ENCODE data around the gene GNAZ. TPM values are rescaled to one million over a fixed set of nuclear protein-coding genes. Genes with fewer than 3 reads are reported as not detected.

GNAZ gene
- total RNA-seq, 1 experiment from 2014 or later: 0.82 TPM

DNA sequence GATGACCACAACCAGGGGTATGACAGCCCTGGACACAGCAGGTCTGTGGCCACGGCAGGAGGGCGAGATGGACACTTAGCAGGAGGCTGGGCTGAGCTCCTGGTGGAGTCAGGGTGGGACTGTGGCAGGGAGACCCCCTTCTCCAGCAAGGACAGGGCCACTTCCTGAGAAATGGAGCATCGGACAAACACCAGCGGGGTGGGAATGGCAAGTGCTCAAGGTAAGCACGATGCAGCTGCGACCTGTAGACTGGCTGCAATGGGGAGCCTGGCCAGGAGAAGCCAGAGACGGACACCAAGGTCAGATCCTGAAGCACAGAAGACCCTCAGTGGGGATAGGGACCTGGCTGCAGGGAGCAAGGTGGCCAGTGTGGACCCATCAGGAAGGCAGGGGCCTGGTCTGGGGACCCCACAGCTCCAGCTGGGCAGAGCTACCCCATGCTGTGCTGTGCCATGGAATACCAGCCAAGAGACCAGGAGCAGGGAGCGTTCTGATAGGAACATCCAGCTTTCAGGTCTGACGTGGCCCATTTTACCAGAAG lies 42.2 kb downstream of the GNAZ start:
- H3K4me3 Mint-ChIP-seq (ENCODE audit: unreplicated experiment): no peak overlapping the region
- no peaks in the 10 kb centered on the region for H3K36me3 Mint-ChIP-seq (ENCODE audit: insufficient read depth, unreplicated experiment)
- H3K4me1 Mint-ChIP-seq (ENCODE audit: insufficient read depth, unreplicated experiment): no peaks in the 10 kb centered on the region
- CTCF ChIA-PET: interaction anchor here (0.6 to 1.6 kb wide), 2 partner anchors 154 to 325 kb away, joined by 3 to 8 read pairs; no protein-coding TSS in a partner anchor
- TF ChIP-seq, protein P1, sequence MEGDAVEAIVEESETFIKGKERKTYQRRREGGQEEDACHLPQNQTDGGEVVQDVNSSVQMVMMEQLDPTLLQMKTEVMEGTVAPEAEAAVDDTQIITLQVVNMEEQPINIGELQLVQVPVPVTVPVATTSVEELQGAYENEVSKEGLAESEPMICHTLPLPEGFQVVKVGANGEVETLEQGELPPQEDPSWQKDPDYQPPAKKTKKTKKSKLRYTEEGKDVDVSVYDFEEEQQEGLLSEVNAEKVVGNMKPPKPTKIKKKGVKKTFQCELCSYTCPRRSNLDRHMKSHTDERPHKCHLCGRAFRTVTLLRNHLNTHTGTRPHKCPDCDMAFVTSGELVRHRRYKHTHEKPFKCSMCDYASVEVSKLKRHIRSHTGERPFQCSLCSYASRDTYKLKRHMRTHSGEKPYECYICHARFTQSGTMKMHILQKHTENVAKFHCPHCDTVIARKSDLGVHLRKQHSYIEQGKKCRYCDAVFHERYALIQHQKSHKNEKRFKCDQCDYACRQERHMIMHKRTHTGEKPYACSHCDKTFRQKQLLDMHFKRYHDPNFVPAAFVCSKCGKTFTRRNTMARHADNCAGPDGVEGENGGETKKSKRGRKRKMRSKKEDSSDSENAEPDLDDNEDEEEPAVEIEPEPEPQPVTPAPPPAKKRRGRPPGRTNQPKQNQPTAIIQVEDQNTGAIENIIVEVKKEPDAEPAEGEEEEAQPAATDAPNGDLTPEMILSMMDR (IDR thresholded peaks at IDR 0.05; ENCODE audit: unreplicated experiment): no peak
- DNase-seq (ENCODE audit: unreplicated experiment): no peak
- no peaks in the 10 kb centered on the region for H3K27me3 Mint-ChIP-seq (ENCODE audit: insufficient read depth, unreplicated experiment)
- H3K27ac Mint-ChIP-seq (ENCODE audit: low read depth, unreplicated experiment): no peak overlapping the region
- BruUV-seq (replicated peaks): no TSS peak
- H3K9me3 Mint-ChIP-seq (ENCODE audit: unreplicated experiment): no peaks in the 10 kb centered on the region
- intact Hi-C loops (cut with micrococcal nuclease): no loop called here
- POLR2A ChIA-PET: interaction anchor here (0.6 kb wide), 1 partner anchor 493 kb away, joined by 3 read pairs; no protein-coding TSS in a partner anchor

GRCh38 chr22:23113067-23113846 lies 42.9 kb downstream of the GNAZ start:
- H3K9me3 Mint-ChIP-seq (ENCODE audit: unreplicated experiment): no peaks in the 10 kb centered on the region
- H3K27me3 Mint-ChIP-seq (ENCODE audit: insufficient read depth, unreplicated experiment): no peaks in the 10 kb centered on the region
- TF ChIP-seq, protein P1 (IDR thresholded peaks at IDR 0.05; ENCODE audit: unreplicated experiment): no peak
- ChIA-PET POLR2A (no interaction called here), CTCF (interaction anchor here (0.6 to 2.0 kb wide), 3 partner anchors 15 to 326 kb away, joined by 3 to 8 read pairs (median 7); no protein-coding TSS in a partner anchor)
- H3K36me3 Mint-ChIP-seq (ENCODE audit: insufficient read depth, unreplicated experiment): no peaks in the 10 kb centered on the region
- H3K27ac Mint-ChIP-seq (ENCODE audit: low read depth, unreplicated experiment): no peak overlapping the region
- no peaks in the 10 kb centered on the region for H3K4me1 Mint-ChIP-seq (ENCODE audit: insufficient read depth, unreplicated experiment)
- intact Hi-C loops (cut with micrococcal nuclease): no loop called here
- DNase-seq (ENCODE audit: unreplicated experiment): no peak
- BruUV-seq (replicated peaks): no TSS peak
- no peak overlapping the region for H3K4me3 Mint-ChIP-seq (ENCODE audit: unreplicated experiment)

DNA sequence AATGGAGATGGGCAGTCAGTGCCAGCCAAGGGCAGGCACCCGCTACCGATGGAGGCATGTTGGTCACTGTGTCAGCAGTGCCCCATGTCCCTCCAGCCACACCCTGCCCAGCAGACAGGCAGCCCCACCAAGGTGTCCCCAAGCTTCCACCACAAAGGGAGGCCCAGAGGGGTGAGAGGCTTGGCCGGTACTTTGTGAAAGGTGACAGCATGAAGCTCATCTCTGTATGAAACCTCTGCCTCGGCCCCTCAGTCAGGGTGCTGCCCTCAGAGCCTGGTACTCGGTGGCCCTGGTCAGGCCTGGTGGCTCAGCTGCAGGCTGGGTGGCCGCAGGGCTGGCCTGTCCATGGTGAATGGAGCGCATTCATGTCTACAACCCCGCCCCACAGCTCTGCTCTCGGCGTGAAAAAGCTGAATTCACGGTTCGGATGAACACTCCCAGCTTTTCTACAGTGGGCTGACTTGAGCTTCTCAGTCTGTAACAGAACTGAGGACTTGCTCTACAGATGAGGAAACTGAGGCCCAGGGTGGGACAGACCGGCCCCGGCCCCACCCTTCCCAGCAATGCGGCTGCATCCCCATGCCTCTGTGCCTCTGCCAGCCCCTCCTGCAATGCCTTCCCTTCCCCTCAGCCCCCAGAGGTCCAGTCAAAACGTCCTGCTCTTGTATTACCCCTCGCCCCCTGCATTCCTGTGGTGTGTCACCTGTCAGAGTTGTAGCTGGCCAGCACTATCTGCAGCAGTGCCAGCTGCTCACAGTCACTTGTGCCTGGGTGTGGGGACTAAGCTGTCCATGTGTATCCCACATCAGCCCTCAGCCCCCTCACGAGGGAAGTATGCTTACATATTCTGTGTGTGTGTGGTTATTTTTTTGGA lies 43.8 kb downstream of the GNAZ start:
- no peak for DNase-seq (ENCODE audit: unreplicated experiment)
- H3K4me3 Mint-ChIP-seq (ENCODE audit: unreplicated experiment): no peak overlapping the region
- no peak overlapping the region for H3K27ac Mint-ChIP-seq (ENCODE audit: low read depth, unreplicated experiment)
- H3K4me1 Mint-ChIP-seq (ENCODE audit: insufficient read depth, unreplicated experiment): no peaks in the 10 kb centered on the region
- POLR2A ChIA-PET: no interaction called here
- no peaks in the 10 kb centered on the region for H3K36me3 Mint-ChIP-seq (ENCODE audit: insufficient read depth, unreplicated experiment)
- CTCF ChIA-PET: interaction anchor here (0.6 to 2.0 kb wide), 4 partner anchors 14 to 636 kb away, joined by 5 to 8 read pairs (median 6); no protein-coding TSS in a partner anchor
- no TSS peak for BruUV-seq (replicated peaks)
- H3K9me3 Mint-ChIP-seq (ENCODE audit: unreplicated experiment): no peaks in the 10 kb centered on the region
- no peaks in the 10 kb centered on the region for H3K27me3 Mint-ChIP-seq (ENCODE audit: insufficient read depth, unreplicated experiment)
- intact Hi-C loops (cut with micrococcal nuclease): no loop called here
- TF ChIP-seq, protein P1 (IDR thresholded peaks at IDR 0.05; ENCODE audit: unreplicated experiment): no peak

GRCh38 chr22:23114721-23115020 lies 44.4 kb downstream of the GNAZ start:
- Mint-ChIP-seq H3K4me1 (ENCODE audit: insufficient read depth, unreplicated experiment) (no peaks in the 10 kb centered on the region), H3K27ac (ENCODE audit: low read depth, unreplicated experiment) (no peak overlapping the region), H3K27me3 (ENCODE audit: insufficient read depth, unreplicated experiment) (no peaks in the 10 kb centered on the region), H3K36me3 (ENCODE audit: insufficient read depth, unreplicated experiment) (no peaks in the 10 kb centered on the region), H3K9me3 (ENCODE audit: unreplicated experiment) (no peaks in the 10 kb centered on the region), H3K4me3 (ENCODE audit: unreplicated experiment) (no peak overlapping the region)
- no peak for DNase-seq (ENCODE audit: unreplicated experiment)
- CTCF ChIA-PET: interaction anchor here (0.6 to 2.0 kb wide), 3 partner anchors 14 to 241 kb away, joined by 5 to 7 read pairs (median 6); no protein-coding TSS in a partner anchor
- POLR2A ChIA-PET: interaction anchor here (0.6 kb wide), 1 partner anchor 120 kb away, joined by 4 read pairs; no protein-coding TSS in a partner anchor
- TF ChIP-seq, protein P1 (IDR thresholded peaks at IDR 0.05; ENCODE audit: unreplicated experiment): no peak
- intact Hi-C loops (cut with micrococcal nuclease): no loop called here
- no TSS peak for BruUV-seq (replicated peaks)
